Lower leg skin (tissue), 4 donors: Measurements from ENCODE around the gene EVPL. TPM values are rescaled to one million over a fixed set of nuclear protein-coding genes. Genes with fewer than 3 reads are reported as not detected.

Source experiments
- DNase-seq, 2 donors: peaks; one replicate each; pipeline ENCODE4 v3.0.0-alpha.2; 2019; ENCODE audit warnings: low spot score in 2 of 2
- H3K4me3 ChIP-seq: fragments of 200-600 bp; sonication (generic); 2 replicates; pipeline ENCODE4 v1.5.1; 2017; ENCODE audit warnings: mild to moderate bottlenecking, low read depth; ENCODE audit not compliant: poor library complexity, severe bottlenecking
- POLR2A ChIP-seq, 2 donors: fragments of 450-650 bp; IDR thresholded peaks; one replicate each; pipeline ENCODE4 v1.6.1; 2016 to 2017; ENCODE audit warnings: antibody characterized with exemption in 2 of 2, mild to moderate bottlenecking in 1 of 2, moderate library complexity in 1 of 2
- WGBS, 2 donors: methylation state at CpG; one replicate each; pipeline ENCODE4 v1.1.5; 2018; 5-methylcytosine and 5-hydroxymethylcytosine counted together
- intact Hi-C: fragments of 100-400 bp; cut with DNase I; formaldehyde crosslinking; loops from one replicate; pipeline ENCODE4 v1.15.0; 2023; ENCODE audit warnings: low total_unique reads
- total RNA-seq, 4 donors: library from RNA; depleted of rRNA; stranded (reverse); fragments of >200 nt; gene quantifications; one replicate each; pipeline ENCODE4 v1.1.0, GENCODE V29; 2016
- TF ChIP-seq, protein P1 (sequence below), 3 donors: fragments of 450-650 bp; IDR thresholded peaks; one replicate each; pipeline ENCODE4 v1.5.1; 2016; ENCODE audit warnings: antibody characterized with exemption in 3 of 3, mild to moderate bottlenecking in 3 of 3, moderate library complexity in 2 of 3

The EVPL gene
- total RNA-seq, 4 donors from 2014 or later, result 285 to 514 (median 315) TPM

GRCh38 chr17:76022973-76023899 is 3.9 kb downstream of the EVPL start:
- H3K4me3 ChIP-seq, result no peak overlapping the region
- no peak for DNase-seq
- intact Hi-C loops, result no loop called here
- TF ChIP-seq POLR2A (IDR thresholded peaks at IDR 0.05), result no peak
- TF ChIP-seq, protein P1, sequence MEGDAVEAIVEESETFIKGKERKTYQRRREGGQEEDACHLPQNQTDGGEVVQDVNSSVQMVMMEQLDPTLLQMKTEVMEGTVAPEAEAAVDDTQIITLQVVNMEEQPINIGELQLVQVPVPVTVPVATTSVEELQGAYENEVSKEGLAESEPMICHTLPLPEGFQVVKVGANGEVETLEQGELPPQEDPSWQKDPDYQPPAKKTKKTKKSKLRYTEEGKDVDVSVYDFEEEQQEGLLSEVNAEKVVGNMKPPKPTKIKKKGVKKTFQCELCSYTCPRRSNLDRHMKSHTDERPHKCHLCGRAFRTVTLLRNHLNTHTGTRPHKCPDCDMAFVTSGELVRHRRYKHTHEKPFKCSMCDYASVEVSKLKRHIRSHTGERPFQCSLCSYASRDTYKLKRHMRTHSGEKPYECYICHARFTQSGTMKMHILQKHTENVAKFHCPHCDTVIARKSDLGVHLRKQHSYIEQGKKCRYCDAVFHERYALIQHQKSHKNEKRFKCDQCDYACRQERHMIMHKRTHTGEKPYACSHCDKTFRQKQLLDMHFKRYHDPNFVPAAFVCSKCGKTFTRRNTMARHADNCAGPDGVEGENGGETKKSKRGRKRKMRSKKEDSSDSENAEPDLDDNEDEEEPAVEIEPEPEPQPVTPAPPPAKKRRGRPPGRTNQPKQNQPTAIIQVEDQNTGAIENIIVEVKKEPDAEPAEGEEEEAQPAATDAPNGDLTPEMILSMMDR (IDR thresholded peaks at IDR 0.05), result no peak
- 87 to 92% methylated on average over 16 to 21 of the region's 28 CpGs for WGBS, 2 donors

DNA sequence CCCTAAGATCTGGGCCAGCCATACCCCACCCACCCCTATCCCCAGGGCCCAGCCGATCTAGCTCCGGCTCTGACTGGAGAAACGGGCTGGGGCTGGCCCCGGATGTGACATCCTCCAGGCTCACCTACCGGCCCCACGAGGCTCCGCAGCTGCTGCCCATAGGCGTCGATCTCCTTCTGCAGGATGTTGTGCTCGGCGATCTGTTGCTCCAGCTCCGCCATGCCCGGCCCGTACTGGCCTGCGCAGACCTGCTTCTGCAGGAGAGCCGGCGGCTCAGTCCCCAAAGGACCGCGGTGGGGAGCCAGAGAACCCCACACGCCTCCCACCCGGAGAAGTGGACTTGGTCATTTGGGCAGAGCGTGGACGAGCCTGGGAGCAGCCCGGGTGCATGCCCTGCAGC is 4.8 kb downstream of the EVPL start:
- no peak overlapping the region for H3K4me3 ChIP-seq
- no peak for TF ChIP-seq POLR2A (IDR thresholded peaks at IDR 0.05)
- 68 to 90% methylated on average over 13 to 23 of the region's 24 CpGs for WGBS, 2 donors
- no peak for DNase-seq
- intact Hi-C loops, result no loop called here

DNA sequence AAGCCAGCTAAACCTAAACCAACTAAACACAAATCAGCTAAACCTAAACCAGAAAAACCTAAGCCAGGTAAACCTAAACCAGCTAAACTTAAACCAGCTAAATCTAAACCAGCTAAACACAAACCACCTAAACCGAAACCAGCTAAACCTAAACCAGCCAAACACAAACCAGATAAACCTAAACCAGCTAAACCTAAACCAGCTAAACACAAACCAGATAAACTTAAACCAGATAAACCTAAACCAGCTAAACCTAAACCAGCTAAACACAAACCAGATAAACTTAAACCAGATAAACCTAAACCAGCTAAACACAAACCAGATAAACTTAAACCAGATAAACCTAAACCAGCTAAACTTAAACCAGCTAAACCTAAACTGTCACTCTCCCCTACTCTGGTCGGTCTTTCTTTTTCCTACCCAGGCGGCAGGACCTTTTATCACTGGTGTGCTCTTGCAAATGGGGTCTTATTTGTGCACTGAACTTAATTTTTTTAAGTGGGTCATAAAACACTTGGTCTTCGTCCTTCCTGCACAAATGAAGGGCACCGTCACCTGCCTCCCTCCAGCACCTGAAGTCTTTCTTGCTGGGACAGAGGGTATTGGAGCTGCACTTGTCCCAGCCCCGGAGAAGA is 7.2 kb downstream of the EVPL start:
- 85 to 87% methylated on average over 6 of the region's 6 CpGs for WGBS, 2 donors
- H3K4me3 ChIP-seq, result no peak overlapping the region
- intact Hi-C loops, result no loop called here
- TF ChIP-seq, protein P1 (IDR thresholded peaks at IDR 0.05), result no peak
- no peak for TF ChIP-seq POLR2A (IDR thresholded peaks at IDR 0.05)
- DNase-seq, result no peak

GRCh38 chr17:76018801-76019200 is 8.3 kb downstream of the EVPL start:
- H3K4me3 ChIP-seq, result no peak overlapping the region
- intact Hi-C loops, result no loop called here
- 84 to 86% methylated on average over 11 to 13 of the region's 13 CpGs for WGBS, 2 donors
- no peak for TF ChIP-seq POLR2A (IDR thresholded peaks at IDR 0.05)
- DNase-seq, result no peak

DNA sequence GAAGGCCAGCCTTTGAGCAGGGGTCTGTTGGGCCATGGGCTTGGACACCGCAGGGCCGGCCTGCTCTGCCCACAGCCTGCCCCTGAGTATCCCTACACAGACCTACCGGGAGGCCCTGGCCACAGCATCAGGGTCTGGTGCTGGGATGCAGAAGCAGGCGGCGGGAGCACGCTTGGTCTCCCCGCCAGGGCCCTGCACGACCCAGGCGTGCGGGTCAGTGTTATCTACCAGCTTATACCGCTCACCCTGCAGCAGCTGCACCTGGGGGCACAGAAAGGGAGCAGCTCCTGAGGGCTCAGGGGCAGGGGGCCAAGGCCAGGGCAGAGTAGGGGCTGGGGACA is 8.8 kb downstream of the EVPL start:
- TF ChIP-seq, protein P1 (IDR thresholded peaks at IDR 0.05), result no peak
- no peak for TF ChIP-seq POLR2A (IDR thresholded peaks at IDR 0.05)
- no peak for DNase-seq
- no peak overlapping the region for H3K4me3 ChIP-seq
- WGBS, 2 donors, result 93 to 96% methylated on average over 3 to 11 of the region's 11 CpGs
- intact Hi-C loops, result no loop called here

DNA sequence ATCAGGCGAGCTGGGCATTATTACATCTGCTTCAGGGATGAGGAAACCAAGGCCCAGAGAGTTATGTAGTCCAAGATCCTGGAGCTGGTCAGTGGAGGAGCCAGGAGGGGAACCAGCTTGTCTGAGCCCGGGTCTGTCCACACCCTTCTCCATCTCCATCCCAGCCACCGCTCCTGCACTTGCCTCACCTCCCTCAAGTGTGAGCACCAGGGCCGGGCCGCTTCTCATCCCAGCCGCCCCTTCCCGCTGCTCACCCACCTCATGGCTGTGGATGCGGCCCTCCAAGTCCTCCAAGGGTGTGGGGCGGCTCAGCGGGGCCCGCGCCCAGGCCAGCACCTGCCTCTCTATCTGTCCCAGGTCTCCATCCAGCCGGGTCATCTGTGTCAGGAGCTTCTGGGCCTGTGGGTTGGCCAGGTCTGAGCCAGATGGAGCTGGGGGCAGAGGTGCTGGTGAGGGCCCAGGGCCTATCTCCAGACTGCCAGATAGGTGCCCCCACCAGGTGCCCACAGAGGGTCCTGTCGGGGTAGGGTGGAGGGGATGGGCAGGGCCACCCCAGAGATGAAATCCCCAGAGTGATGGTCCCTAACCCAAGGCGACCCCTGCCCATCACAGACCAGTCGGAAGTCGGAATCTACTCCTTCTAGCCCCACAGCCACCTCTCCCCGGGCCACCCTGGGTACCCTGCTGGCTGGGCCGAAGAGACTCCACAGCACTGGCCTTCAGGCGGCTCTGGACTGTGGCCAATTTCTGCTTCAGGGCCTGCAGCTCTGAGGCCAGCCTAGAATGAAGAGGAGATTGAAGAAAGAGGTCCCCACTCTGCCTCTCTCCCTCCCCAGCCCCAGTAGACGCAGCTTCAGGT is 9.4 kb downstream of the EVPL start:
- H3K4me3 ChIP-seq, result no peak overlapping the region
- no peak for DNase-seq
- intact Hi-C loops, result no loop called here
- TF ChIP-seq, protein P1 (IDR thresholded peaks at IDR 0.05), result no peak
- TF ChIP-seq POLR2A (IDR thresholded peaks at IDR 0.05), result no peak
- WGBS, 2 donors, result 89 to 93% methylated on average over 20 to 21 of the region's 21 CpGs
